ENCODE data around the gene KCNIP4.

The KCNIP4 gene

GRCh38 chr4:21872101-21872500 lies 76.5 kb downstream of the KCNIP4 start:
- Histone ChIP-seq H3K4me1 (ENCODE audit: low read depth, poor library complexity, severe bottlenecking) (no peaks in the 10 kb centered on the region), H3K27me3 (ENCODE audit: insufficient read depth, low read depth) (no peaks in the 10 kb centered on the region), H3K9ac (no peak overlapping the region), H3K4me2 (no peak overlapping the region), H3K27ac (no peak overlapping the region), H4K20me1 (ENCODE audit: insufficient read depth) (no peaks in the 10 kb centered on the region), H3K79me2 (ENCODE audit: insufficient read depth, low read depth) (no peaks in the 10 kb centered on the region), H3K36me3 (ENCODE audit: insufficient read depth) (no peaks in the 10 kb centered on the region), H3K4me3 (IDR thresholded peaks at IDR 0.05; ENCODE audit: insufficient read depth, low read depth, low read length) (no peak overlapping the region), H2AFZ (ENCODE audit: low read depth) (no peak overlapping the region)
- TF ChIP-seq, protein P1, sequence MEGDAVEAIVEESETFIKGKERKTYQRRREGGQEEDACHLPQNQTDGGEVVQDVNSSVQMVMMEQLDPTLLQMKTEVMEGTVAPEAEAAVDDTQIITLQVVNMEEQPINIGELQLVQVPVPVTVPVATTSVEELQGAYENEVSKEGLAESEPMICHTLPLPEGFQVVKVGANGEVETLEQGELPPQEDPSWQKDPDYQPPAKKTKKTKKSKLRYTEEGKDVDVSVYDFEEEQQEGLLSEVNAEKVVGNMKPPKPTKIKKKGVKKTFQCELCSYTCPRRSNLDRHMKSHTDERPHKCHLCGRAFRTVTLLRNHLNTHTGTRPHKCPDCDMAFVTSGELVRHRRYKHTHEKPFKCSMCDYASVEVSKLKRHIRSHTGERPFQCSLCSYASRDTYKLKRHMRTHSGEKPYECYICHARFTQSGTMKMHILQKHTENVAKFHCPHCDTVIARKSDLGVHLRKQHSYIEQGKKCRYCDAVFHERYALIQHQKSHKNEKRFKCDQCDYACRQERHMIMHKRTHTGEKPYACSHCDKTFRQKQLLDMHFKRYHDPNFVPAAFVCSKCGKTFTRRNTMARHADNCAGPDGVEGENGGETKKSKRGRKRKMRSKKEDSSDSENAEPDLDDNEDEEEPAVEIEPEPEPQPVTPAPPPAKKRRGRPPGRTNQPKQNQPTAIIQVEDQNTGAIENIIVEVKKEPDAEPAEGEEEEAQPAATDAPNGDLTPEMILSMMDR (conservative IDR thresholded peaks at IDR 0.05; ENCODE audit: low read depth, low read length): no peak

- H3K27me3 ChIP-seq (ENCODE audit: insufficient read depth, low read depth): no peaks in the 10 kb centered on the region
- H3K4me3 ChIP-seq (IDR thresholded peaks at IDR 0.05; ENCODE audit: insufficient read depth, low read depth, low read length): no peak overlapping the region
- H3K27ac ChIP-seq: no peak overlapping the region
- H3K79me2 ChIP-seq (ENCODE audit: insufficient read depth, low read depth): no peaks in the 10 kb centered on the region
- no peak overlapping the region for H3K9ac ChIP-seq
- TF ChIP-seq, protein P1 (conservative IDR thresholded peaks at IDR 0.05; ENCODE audit: low read depth, low read length): no peak
- no peaks in the 10 kb centered on the region for H4K20me1 ChIP-seq (ENCODE audit: insufficient read depth)
- no peaks in the 10 kb centered on the region for H3K36me3 ChIP-seq (ENCODE audit: insufficient read depth)
- no peaks in the 10 kb centered on the region for H3K4me1 ChIP-seq (ENCODE audit: low read depth, poor library complexity, severe bottlenecking)
- H3K4me2 ChIP-seq: no peak overlapping the region
- H2AFZ ChIP-seq (ENCODE audit: low read depth): no peak overlapping the region
These were observed 78.4 kb downstream of the KCNIP4 start for GRCh38 chr4:21869978-21870745.

GRCh38 chr4:21864686-21865085 lies 83.9 kb downstream of the KCNIP4 start:
- Histone ChIP-seq H3K27ac (no peak overlapping the region), H3K4me3 (IDR thresholded peaks at IDR 0.05; ENCODE audit: insufficient read depth, low read depth, low read length) (no peak overlapping the region), H3K4me2 (no peak overlapping the region), H2AFZ (ENCODE audit: low read depth) (no peak overlapping the region), H3K9ac (no peak overlapping the region), H3K27me3 (ENCODE audit: insufficient read depth, low read depth) (no peaks in the 10 kb centered on the region), H3K36me3 (ENCODE audit: insufficient read depth) (no peaks in the 10 kb centered on the region), H3K4me1 (ENCODE audit: low read depth, poor library complexity, severe bottlenecking) (no peaks in the 10 kb centered on the region), H4K20me1 (ENCODE audit: insufficient read depth) (no peaks in the 10 kb centered on the region), H3K79me2 (ENCODE audit: insufficient read depth, low read depth) (no peaks in the 10 kb centered on the region)
- TF ChIP-seq, protein P1 (conservative IDR thresholded peaks at IDR 0.05; ENCODE audit: low read depth, low read length): no peak

DNA sequence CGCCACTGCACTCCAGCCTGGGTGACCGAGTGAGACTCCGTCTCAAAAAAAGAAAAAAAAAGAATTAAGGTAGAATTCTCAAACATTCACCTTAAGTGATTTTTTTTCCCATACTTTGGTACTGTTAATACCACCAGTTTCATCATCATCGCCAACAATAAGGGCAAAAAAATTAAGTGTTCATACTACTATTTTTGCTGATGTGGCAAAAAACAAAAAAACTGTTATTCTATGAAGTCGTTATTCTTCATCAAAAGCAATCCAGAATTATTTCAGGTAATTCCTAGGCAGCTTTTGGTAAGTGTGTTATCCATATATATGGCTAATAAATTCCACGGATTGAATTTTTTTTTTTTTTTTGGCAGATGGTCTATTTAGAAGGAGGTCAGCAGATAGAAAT lies 85.7 kb downstream of the KCNIP4 start:
- Histone ChIP-seq H3K9ac (no peak overlapping the region), H3K4me1 (ENCODE audit: low read depth, poor library complexity, severe bottlenecking) (no peaks in the 10 kb centered on the region), H3K27ac (no peak overlapping the region), H3K4me3 (IDR thresholded peaks at IDR 0.05; ENCODE audit: insufficient read depth, low read depth, low read length) (no peak overlapping the region), H3K27me3 (ENCODE audit: insufficient read depth, low read depth) (no peaks in the 10 kb centered on the region), H3K4me2 (no peak overlapping the region), H2AFZ (ENCODE audit: low read depth) (no peak overlapping the region), H3K36me3 (ENCODE audit: insufficient read depth) (no peaks in the 10 kb centered on the region), H3K79me2 (ENCODE audit: insufficient read depth, low read depth) (no peaks in the 10 kb centered on the region), H4K20me1 (ENCODE audit: insufficient read depth) (no peaks in the 10 kb centered on the region)
- TF ChIP-seq, protein P1 (conservative IDR thresholded peaks at IDR 0.05; ENCODE audit: low read depth, low read length): no peak

Data from KMS-11 (cell line).